ENCODE data around the gene CFAP97D1.

Gene CFAP97D1

GRCh38 chr17:43800736-43801135, 20.5 kb downstream of the CFAP97D1 start:
- no peak for DNase-seq

- DNase-seq, result no peak
These were observed 21.6 kb downstream of the CFAP97D1 start for GRCh38 chr17:43801844-43802243.

- no peak for DNase-seq
These were observed 23.5 kb downstream of the CFAP97D1 start for GRCh38 chr17:43803758-43804157.

GRCh38 chr17:43805117-43805516, 24.9 kb downstream of the CFAP97D1 start:
- DNase-seq, result no peak

- DNase-seq, result no peak
These were observed 27.8 kb downstream of the CFAP97D1 start for GRCh38 chr17:43808076-43808475.

GRCh38 chr17:43809121-43809520, 28.9 kb downstream of the CFAP97D1 start:
- DNase-seq, result no peak

GRCh38 chr17:43810226-43810715, 30.0 kb downstream of the CFAP97D1 start:
- no peak for DNase-seq

- DNase-seq, result no peak
These were observed 30.6 kb downstream of the CFAP97D1 start for GRCh38 chr17:43810823-43811222.

- no peak for DNase-seq
These were observed 32.4 kb downstream of the CFAP97D1 start for GRCh38 chr17:43812396-43813265.

GRCh38 chr17:43813386-43813785, 33.2 kb downstream of the CFAP97D1 start:
- no peak for DNase-seq

- DNase-seq, result no peak
These were observed 33.8 kb downstream of the CFAP97D1 start for GRCh38 chr17:43814026-43814425.

- DNase-seq, result no peak
These were observed 34.5 kb downstream of the CFAP97D1 start for GRCh38 chr17:43814714-43815113.

GRCh38 chr17:43816336-43817320, 36.4 kb downstream of the CFAP97D1 start:
- no peak for DNase-seq

GRCh38 chr17:43817826-43818225, 37.6 kb downstream of the CFAP97D1 start:
- DNase-seq, result no peak

- no peak for DNase-seq
These were observed 38.7 kb downstream of the CFAP97D1 start for GRCh38 chr17:43818966-43819365.

- no peak for DNase-seq
These were observed 40.5 kb downstream of the CFAP97D1 start for GRCh38 chr17:43820759-43821158.

GRCh38 chr17:43822570-43823190, 42.4 kb downstream of the CFAP97D1 start:
- no peak for DNase-seq

GRCh38 chr17:43823350-43824084, 43.3 kb downstream of the CFAP97D1 start:
- no peak for DNase-seq

- no peak for DNase-seq
These were observed 45.3 kb downstream of the CFAP97D1 start for GRCh38 chr17:43825567-43825966.

- no peak for DNase-seq
These were observed 46.0 kb downstream of the CFAP97D1 start for GRCh38 chr17:43826206-43826605.

GRCh38 chr17:43827596-43827995, 47.4 kb downstream of the CFAP97D1 start:
- no peak for DNase-seq

- DNase-seq, result no peak
These were observed 49.5 kb downstream of the CFAP97D1 start for GRCh38 chr17:43829738-43830137.
